ENCODE results near the gene ARHGAP44.

Gene ARHGAP44

GRCh38 chr17:13001991-13002615 is 212.8 kb downstream of the ARHGAP44 start:
- H3K27ac ChIP-seq = no peak overlapping the region
- DNase-seq (ENCODE audit: low spot score) = no peak
- no peak for TF ChIP-seq CTCF (conservative IDR thresholded peaks at IDR 0.05; ENCODE audit: low read depth)
- ChIA-PET CTCF (interaction anchor here (0.5 to 0.8 kb wide), 4 partner anchors 13 to 367 kb away, joined by 3 to 5 read pairs (median 3); no protein-coding TSS in a partner anchor), POLR2A (ENCODE audit: low non-redundant PET) (no interaction called here)

- H3K27ac ChIP-seq = no peak overlapping the region
- DNase-seq (ENCODE audit: low spot score) = peak; percentile 60
- ChIA-PET CTCF (interaction anchor here (0.5 to 0.8 kb wide), 4 partner anchors 12 to 368 kb away, joined by 3 to 5 read pairs (median 3); no protein-coding TSS in a partner anchor), POLR2A (ENCODE audit: low non-redundant PET) (no interaction called here)
- peak; percentile 88 for TF ChIP-seq CTCF (conservative IDR thresholded peaks at IDR 0.05; ENCODE audit: low read depth)
These were observed 213.6 kb downstream of the ARHGAP44 start for GRCh38 chr17:13002761-13003453.

- POLR2A ChIA-PET (ENCODE audit: low non-redundant PET) = no interaction called here
- no peak for DNase-seq (ENCODE audit: low spot score)
- CTCF ChIA-PET = interaction anchor here (0.6 to 1.0 kb wide), 3 partner anchors 12 to 1126 kb away, joined by 3 to 7 read pairs (median 3); no protein-coding TSS in a partner anchor
- no peak overlapping the region for H3K27ac ChIP-seq
- TF ChIP-seq CTCF (conservative IDR thresholded peaks at IDR 0.05; ENCODE audit: low read depth) = peak; percentile 63
These were observed 214.2 kb downstream of the ARHGAP44 start for GRCh38 chr17:13003454-13003851.

GRCh38 chr17:13003927-13004326 is 214.6 kb downstream of the ARHGAP44 start:
- TF ChIP-seq CTCF (conservative IDR thresholded peaks at IDR 0.05; ENCODE audit: low read depth) = no peak
- CTCF ChIA-PET = interaction anchor here (0.6 to 1.0 kb wide), 3 partner anchors 12 to 1126 kb away, joined by 3 to 7 read pairs (median 3); no protein-coding TSS in a partner anchor
- POLR2A ChIA-PET (ENCODE audit: low non-redundant PET) = no interaction called here
- no peak for DNase-seq (ENCODE audit: low spot score)
- no peak overlapping the region for H3K27ac ChIP-seq

- no peak for TF ChIP-seq CTCF (conservative IDR thresholded peaks at IDR 0.05; ENCODE audit: low read depth)
- POLR2A ChIA-PET (ENCODE audit: low non-redundant PET) = interaction anchor here (0.6 kb wide), 1 partner anchor 535 kb away, joined by 3 read pairs; no protein-coding TSS in a partner anchor
- no peak overlapping the region for H3K27ac ChIP-seq
- DNase-seq (ENCODE audit: low spot score) = no peak
- CTCF ChIA-PET = interaction anchor here (1.0 kb wide), 1 partner anchor 24 kb away, joined by 3 read pairs; no protein-coding TSS in a partner anchor
These were observed 215.0 kb downstream of the ARHGAP44 start for GRCh38 chr17:13004336-13004735.

- no peak for DNase-seq (ENCODE audit: low spot score)
- H3K27ac ChIP-seq = no peak overlapping the region
- ChIA-PET CTCF (no interaction called here), POLR2A (ENCODE audit: low non-redundant PET) (no interaction called here)
- no peak for TF ChIP-seq CTCF (conservative IDR thresholded peaks at IDR 0.05; ENCODE audit: low read depth)
These were observed 216.2 kb downstream of the ARHGAP44 start for GRCh38 chr17:13005530-13005929.

Measured in RWPE1 (cell line).